CD14-positive monocyte (primary cell): ENCODE results near the gene CSMD2. TPM values are rescaled to one million over a fixed set of nuclear protein-coding genes. Genes with fewer than 3 reads are reported as not detected.

ENCODE experiments used
- DNase-seq, 3 donors: peaks; one replicate each; pipeline ENCODE4 v3.0.0-alpha.2; 2011 to 2022
- H2AFZ ChIP-seq: 2 replicates; pipeline ENCODE4 v1.6.0; 2012; ENCODE audit warnings: mild to moderate bottlenecking, low read depth, low read length, inconsistent platforms; ENCODE audit not compliant: insufficient read depth, poor library complexity, severe bottlenecking
- H3K27ac ChIP-seq, 2 donors: 1 replicate in 1 of 2; 2 replicates in 1 of 2; pipeline ENCODE4 v1.5.1; 2012 to 2013; ENCODE audit warnings: low read length in 2 of 2, control low read depth in 1 of 2, inconsistent platforms in 1 of 2, low read depth in 1 of 2, mild to moderate bottlenecking in 1 of 2
- H3K27me3 ChIP-seq, 2 donors: one replicate each; pipeline versions ENCODE4 v1.6.0 to v1.6.1; 2011 to 2013; ENCODE audit warnings: low read length in 2 of 2; ENCODE audit not compliant: control insufficient read depth in 2 of 2, insufficient read depth in 2 of 2
- H3K36me3 ChIP-seq, 2 donors: replicated peaks in 1 of 2; 1 replicate in 1 of 2; 2 replicates in 1 of 2; pipeline versions ENCODE4 v1.5.1 to v1.6.1; 2012 to 2013; ENCODE audit warnings: low read length in 2 of 2, control low read depth in 1 of 2, inconsistent platforms in 1 of 2, mild to moderate bottlenecking in 1 of 2; ENCODE audit not compliant: insufficient read depth in 2 of 2, control insufficient read depth in 1 of 2
- H3K4me1 ChIP-seq, 2 donors: 1 replicate in 1 of 2; 2 replicates in 1 of 2; pipeline versions ENCODE4 v1.5.1 to v1.6.1; 2012 to 2013; ENCODE audit warnings: low read length in 2 of 2, control low read depth in 1 of 2, inconsistent platforms in 1 of 2, mild to moderate bottlenecking in 1 of 2, moderate library complexity in 1 of 2; ENCODE audit not compliant: insufficient read depth in 2 of 2, control insufficient read depth in 1 of 2
- H3K4me2 ChIP-seq: replicated peaks from 2 replicates; pipeline ENCODE3; 2012; ENCODE audit warnings: low read length, moderate library complexity, mild to moderate bottlenecking; ENCODE audit not compliant: poor library complexity, severe bottlenecking; ENCODE audit errors: extremely low read depth
- H3K4me3 ChIP-seq, 3 experiments: fragments of 200-600 bp in 1 of 3; sonication (generic) in 1 of 3; replicated peaks in 1 of 3; 1 replicate in 2 of 3; 2 replicates in 1 of 3; pipeline ENCODE4 v1.5.1; 2011 to 2013; ENCODE audit warnings: low read length in 3 of 3, mild to moderate bottlenecking in 3 of 3, control low read depth in 2 of 3, low read depth in 2 of 3, inconsistent platforms in 1 of 3, moderate library complexity in 1 of 3
- H3K79me2 ChIP-seq: 2 replicates; pipeline ENCODE4 v1.6.0; 2012; ENCODE audit warnings: mild to moderate bottlenecking, control low read depth, inconsistent platforms, low read length, moderate library complexity; ENCODE audit not compliant: insufficient read depth
- H3K9ac ChIP-seq: 2 replicates; pipeline ENCODE4 v1.6.0; 2017; ENCODE audit warnings: low read length, mild to moderate bottlenecking; ENCODE audit not compliant: insufficient read depth, poor library complexity, severe bottlenecking
- H3K9me3 ChIP-seq, 2 donors: replicated peaks in 1 of 2; 1 replicate in 1 of 2; 2 replicates in 1 of 2; pipeline versions ENCODE4 v1.5.1 to v1.6.1; 2012 to 2013; ENCODE audit warnings: low read length in 2 of 2, control low read depth in 1 of 2; ENCODE audit not compliant: control insufficient read depth in 1 of 2, insufficient read depth in 1 of 2
- H4K20me1 ChIP-seq: 2 replicates; pipeline ENCODE4 v1.6.0; 2012; ENCODE audit warnings: mild to moderate bottlenecking, low read length, control low read depth, moderate library complexity; ENCODE audit not compliant: insufficient read depth
- H3K27ac Mint-ChIP-seq, 7 donors: one replicate each; pipeline ENCODE4 v1.8.0; 2020; ENCODE audit warnings: mild to moderate bottlenecking in 7 of 7, mixed read lengths in 7 of 7, moderate library complexity in 6 of 7, inconsistent platforms in 2 of 7
- H3K27me3 Mint-ChIP-seq, 3 donors: one replicate each; pipeline ENCODE4 v1.8.0; 2021 to 2022; ENCODE audit warnings: low read depth in 3 of 3, mild to moderate bottlenecking in 3 of 3, mixed read lengths in 3 of 3, moderate library complexity in 3 of 3, inconsistent platforms in 1 of 3
- H3K36me3 Mint-ChIP-seq, 2 donors: one replicate each; pipeline ENCODE4 v1.8.0; 2020; ENCODE audit warnings: mixed read lengths in 2 of 2, inconsistent platforms in 1 of 2, mild to moderate bottlenecking in 1 of 2
- H3K4me1 Mint-ChIP-seq: one replicate; pipeline ENCODE4 v1.8.0; 2020; ENCODE audit warnings: mild to moderate bottlenecking, mixed read lengths
- H3K4me3 Mint-ChIP-seq, 2 donors: one replicate each; pipeline ENCODE4 v1.8.0; 2020; ENCODE audit warnings: mild to moderate bottlenecking in 2 of 2, mixed read lengths in 2 of 2, moderate library complexity in 1 of 2
- H3K9me3 Mint-ChIP-seq, 7 donors: one replicate each; pipeline ENCODE4 v1.8.0; 2020 to 2022; ENCODE audit warnings: mixed read lengths in 7 of 7, mild to moderate bottlenecking in 6 of 7, moderate library complexity in 6 of 7, inconsistent platforms in 2 of 7
- CTCF ChIP-seq: fragments of 200-600 bp; IDR thresholded peaks from one replicate; pipeline ENCODE4 v1.8.0; 2022; ENCODE audit warnings: antibody characterized with exemption, mild to moderate bottlenecking
- WGBS: methylation state at CpG from one replicate; pipeline ENCODE4 v1.1.5; 2013; ENCODE audit warnings: missing lambda C conversion rate; ENCODE audit not compliant: insufficient coverage; 5-methylcytosine and 5-hydroxymethylcytosine counted together
- intact Hi-C, 2 donors: fragments of 100-400 bp; cut with micrococcal nuclease; formaldehyde crosslinking; loops; one replicate each; pipeline versions ENCODE4 v1.15.0 to v1.15.1; 2023
- polyA plus RNA-seq, 3 donors: library from polyadenylated mRNA; depleted of rRNA in 1 of 3; unstranded in 2 of 3; stranded (reverse) in 1 of 3; fragments of 300-500 nt in 2 of 3; fragments of >200 nt in 1 of 3; fragmentation: Illumina TruSeq in 2 of 3; gene quantifications; 1 replicate in 2 of 3; 2 replicates in 1 of 3; pipeline ENCODE4 v1.2.3, GENCODE V29; 2012 to 2021

The CSMD2 gene
- polyA plus RNA-seq, 3 donors, result 0.04 TPM; not detected in 2

- peaks cover 0 to 8% (median 3%) of the 10 kb centered on the region in 7 donors for H3K9me3 Mint-ChIP-seq
- no peak overlapping the region for H3K4me3 Mint-ChIP-seq
- Histone ChIP-seq H3K9me3 (no peaks in the 10 kb centered on the region), H3K79me2 (no peaks in the 10 kb centered on the region), H3K4me2 (no peak overlapping the region), H4K20me1 (no peaks in the 10 kb centered on the region), H3K4me3 (no peak overlapping the region), H3K4me1 (no peaks in the 10 kb centered on the region), H3K9ac (no peak overlapping the region), H3K27ac (no peak overlapping the region), H3K27me3 (no peaks in the 10 kb centered on the region), H2AFZ (no peak overlapping the region), H3K36me3 (no peaks in the 10 kb centered on the region)
- intact Hi-C loops, result no loop called here
- WGBS, result no CpG with 5 or more reads among the region's 4 CpGs
- no peaks in the 10 kb centered on the region for H3K36me3 Mint-ChIP-seq
- no peak for DNase-seq
- H3K27ac Mint-ChIP-seq, result no peak overlapping the region
- no peak for TF ChIP-seq CTCF
- H3K27me3 Mint-ChIP-seq, result peaks cover 2 to 16% (median 2%) of the 10 kb centered on the region in 3 donors
- H3K4me1 Mint-ChIP-seq, result no peaks in the 10 kb centered on the region
Observed at GRCh38 chr1:33562563-33562962, 602.5 kb downstream of the CSMD2 start.

DNA sequence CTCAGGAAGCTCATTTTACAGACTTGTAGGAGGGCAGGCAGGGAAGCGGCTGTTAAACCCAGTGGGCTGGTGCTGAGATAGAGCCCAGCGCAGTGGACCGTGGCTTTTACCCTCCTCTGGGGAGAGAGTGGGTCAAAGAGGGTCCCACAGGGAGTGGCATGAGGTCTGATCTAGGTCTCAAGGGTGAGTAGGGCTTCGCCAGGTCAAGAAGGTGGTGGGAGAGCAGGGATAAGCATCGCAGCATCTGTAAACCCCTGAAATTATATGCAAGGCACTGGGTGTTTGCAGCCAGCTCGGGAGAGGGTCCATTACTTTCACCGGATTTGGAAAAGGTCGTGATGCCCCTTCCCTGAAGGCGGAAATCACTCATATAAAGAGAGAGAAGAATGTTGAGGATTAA is 603.5 kb downstream of the CSMD2 start:
- 86% methylated on average over 6 of the region's 9 CpGs for WGBS
- intact Hi-C loops, result no loop called here
- no peaks in the 10 kb centered on the region for H3K36me3 ChIP-seq

More for the DNA sequence above, 603.5 kb downstream of the CSMD2 start:
- Histone ChIP-seq H3K4me2 (no peak overlapping the region), H3K4me1 (no peaks in the 10 kb centered on the region), H3K9ac (no peak overlapping the region), H2AFZ (no peak overlapping the region), H3K79me2 (no peaks in the 10 kb centered on the region), H3K9me3 (no peaks in the 10 kb centered on the region), H3K27ac (no peak overlapping the region), H3K27me3 (no peaks in the 10 kb centered on the region), H3K4me3 (no peak overlapping the region), H4K20me1 (no peaks in the 10 kb centered on the region)
- Mint-ChIP-seq H3K27ac (no peak overlapping the region), H3K4me1 (no peaks in the 10 kb centered on the region), H3K4me3 (no peak overlapping the region), H3K36me3 (no peaks in the 10 kb centered on the region), H3K9me3 (peaks cover 0 to 15% (median 6%) of the 10 kb centered on the region in 7 donors), H3K27me3 (peaks cover 2 to 19% (median 2%) of the 10 kb centered on the region in 3 donors)
- TF ChIP-seq CTCF, result no peak
- no peak for DNase-seq
